Testis (tissue), 2 donors: ENCODE results near the gene KLC3.

Experiments used
- POLR2A ChIP-seq: fragments of 450-650 bp; IDR thresholded peaks from one replicate; pipeline ENCODE4 v1.6.1; 2017; ENCODE audit warnings: antibody characterized with exemption, mild to moderate bottlenecking, moderate library complexity
- TF ChIP-seq, protein P1 (sequence below), 3 experiments: fragments of 450-650 bp in 2 of 3; fragments of 200-600 bp in 1 of 3; sonication (generic) in 1 of 3; IDR thresholded peaks; one replicate each; pipeline ENCODE4 v1.5.1; 2016 to 2019; ENCODE audit warnings: antibody characterized with exemption in 3 of 3, mild to moderate bottlenecking in 2 of 3, moderate library complexity in 1 of 3

DNA sequence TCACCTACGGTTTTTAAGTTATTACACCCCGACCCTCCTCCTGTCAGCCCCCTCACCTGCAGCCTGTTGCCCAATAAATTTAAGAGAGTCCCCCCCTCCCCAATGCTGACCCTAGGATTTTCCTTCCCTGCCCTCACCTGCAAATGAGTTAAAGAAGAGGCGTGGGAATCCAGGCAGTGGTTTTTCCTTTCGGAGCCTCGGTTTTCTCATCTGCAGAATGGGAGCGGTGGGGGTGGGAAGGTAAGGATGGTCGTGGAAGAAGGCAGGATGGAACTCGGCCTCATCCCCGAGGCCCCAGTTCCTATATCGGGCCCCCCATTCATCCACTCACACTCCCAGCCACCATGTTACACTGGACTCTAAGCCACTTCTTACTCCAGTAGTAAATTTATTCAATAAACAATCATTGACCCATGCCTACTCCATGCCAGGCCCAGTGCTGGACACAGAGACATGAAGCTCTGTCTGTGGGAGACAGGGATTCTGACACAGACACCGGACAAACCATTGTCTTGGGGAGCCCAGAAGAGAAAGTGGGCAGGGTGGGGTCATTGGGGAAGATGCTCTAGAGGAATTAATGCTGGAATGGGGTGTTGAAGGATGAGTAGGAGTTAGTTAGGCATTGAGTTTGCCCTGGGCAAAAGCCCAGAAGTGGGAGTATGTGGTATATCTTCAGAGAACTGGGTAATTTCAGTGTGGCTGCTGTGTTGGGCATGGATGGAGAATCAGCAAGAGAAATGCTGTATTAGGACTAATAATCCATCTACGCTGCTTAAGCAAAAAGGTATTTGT is 37.1 kb upstream of the KLC3 start:
- TF ChIP-seq POLR2A: no peak
- TF ChIP-seq, protein P1, sequence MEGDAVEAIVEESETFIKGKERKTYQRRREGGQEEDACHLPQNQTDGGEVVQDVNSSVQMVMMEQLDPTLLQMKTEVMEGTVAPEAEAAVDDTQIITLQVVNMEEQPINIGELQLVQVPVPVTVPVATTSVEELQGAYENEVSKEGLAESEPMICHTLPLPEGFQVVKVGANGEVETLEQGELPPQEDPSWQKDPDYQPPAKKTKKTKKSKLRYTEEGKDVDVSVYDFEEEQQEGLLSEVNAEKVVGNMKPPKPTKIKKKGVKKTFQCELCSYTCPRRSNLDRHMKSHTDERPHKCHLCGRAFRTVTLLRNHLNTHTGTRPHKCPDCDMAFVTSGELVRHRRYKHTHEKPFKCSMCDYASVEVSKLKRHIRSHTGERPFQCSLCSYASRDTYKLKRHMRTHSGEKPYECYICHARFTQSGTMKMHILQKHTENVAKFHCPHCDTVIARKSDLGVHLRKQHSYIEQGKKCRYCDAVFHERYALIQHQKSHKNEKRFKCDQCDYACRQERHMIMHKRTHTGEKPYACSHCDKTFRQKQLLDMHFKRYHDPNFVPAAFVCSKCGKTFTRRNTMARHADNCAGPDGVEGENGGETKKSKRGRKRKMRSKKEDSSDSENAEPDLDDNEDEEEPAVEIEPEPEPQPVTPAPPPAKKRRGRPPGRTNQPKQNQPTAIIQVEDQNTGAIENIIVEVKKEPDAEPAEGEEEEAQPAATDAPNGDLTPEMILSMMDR (IDR thresholded peaks at IDR 0.05): no peak
